Measurements from ENCODE around the gene SYT8.

Gene SYT8

GRCh38 chr11:1819074-1819473 lies 15.7 kb upstream of the SYT8 start:
- no peak for DNase-seq (ENCODE audit: low spot score)

- DNase-seq (ENCODE audit: low spot score), result no peak
Observed at GRCh38 chr11:1820463-1821325, 14.1 kb upstream of the SYT8 start.

GRCh38 chr11:1821562-1821961 lies 13.2 kb upstream of the SYT8 start:
- no peak for DNase-seq (ENCODE audit: low spot score)

GRCh38 chr11:1822648-1823375 lies 12.0 kb upstream of the SYT8 start:
- no peak for DNase-seq (ENCODE audit: low spot score)

GRCh38 chr11:1823376-1824220 lies 11.2 kb upstream of the SYT8 start:
- DNase-seq (ENCODE audit: low spot score), result no peak

- no peak for DNase-seq (ENCODE audit: low spot score)
Observed at GRCh38 chr11:1824221-1825038, 10.4 kb upstream of the SYT8 start.

- DNase-seq (ENCODE audit: low spot score), result no peak
Observed at GRCh38 chr11:1825039-1825740, 9.6 kb upstream of the SYT8 start.

- peak; percentile 62 for DNase-seq (ENCODE audit: low spot score)
Observed at GRCh38 chr11:1825785-1826451, 8.9 kb upstream of the SYT8 start.

GRCh38 chr11:1826552-1827094 lies 8.2 kb upstream of the SYT8 start:
- peak; percentile 64 for DNase-seq (ENCODE audit: low spot score)

GRCh38 chr11:1827095-1827813 lies 7.5 kb upstream of the SYT8 start:
- DNase-seq (ENCODE audit: low spot score), result peak; percentile 87

GRCh38 chr11:1827931-1828330 lies 6.9 kb upstream of the SYT8 start:
- DNase-seq (ENCODE audit: low spot score), result no peak

GRCh38 chr11:1828542-1828941 lies 6.2 kb upstream of the SYT8 start:
- DNase-seq (ENCODE audit: low spot score), result no peak

- DNase-seq (ENCODE audit: low spot score), result no peak
Observed at GRCh38 chr11:1829039-1829820, 5.6 kb upstream of the SYT8 start.

GRCh38 chr11:1830004-1830321 lies 4.8 kb upstream of the SYT8 start:
- no peak for DNase-seq (ENCODE audit: low spot score)

GRCh38 chr11:1830322-1831223 lies 4.2 kb upstream of the SYT8 start:
- DNase-seq (ENCODE audit: low spot score), result peak; percentile 64

GRCh38 chr11:1831338-1832210 lies 3.2 kb upstream of the SYT8 start:
- no peak for DNase-seq (ENCODE audit: low spot score)

Data from left forelimb (tissue), 1 donor.